ENCODE data around the gene CSRP3. TPM values are rescaled to one million over a fixed set of nuclear protein-coding genes. Genes with fewer than 3 reads are reported as not detected.

Gene CSRP3
- not detected in 2 replicates for total RNA-seq

DNA sequence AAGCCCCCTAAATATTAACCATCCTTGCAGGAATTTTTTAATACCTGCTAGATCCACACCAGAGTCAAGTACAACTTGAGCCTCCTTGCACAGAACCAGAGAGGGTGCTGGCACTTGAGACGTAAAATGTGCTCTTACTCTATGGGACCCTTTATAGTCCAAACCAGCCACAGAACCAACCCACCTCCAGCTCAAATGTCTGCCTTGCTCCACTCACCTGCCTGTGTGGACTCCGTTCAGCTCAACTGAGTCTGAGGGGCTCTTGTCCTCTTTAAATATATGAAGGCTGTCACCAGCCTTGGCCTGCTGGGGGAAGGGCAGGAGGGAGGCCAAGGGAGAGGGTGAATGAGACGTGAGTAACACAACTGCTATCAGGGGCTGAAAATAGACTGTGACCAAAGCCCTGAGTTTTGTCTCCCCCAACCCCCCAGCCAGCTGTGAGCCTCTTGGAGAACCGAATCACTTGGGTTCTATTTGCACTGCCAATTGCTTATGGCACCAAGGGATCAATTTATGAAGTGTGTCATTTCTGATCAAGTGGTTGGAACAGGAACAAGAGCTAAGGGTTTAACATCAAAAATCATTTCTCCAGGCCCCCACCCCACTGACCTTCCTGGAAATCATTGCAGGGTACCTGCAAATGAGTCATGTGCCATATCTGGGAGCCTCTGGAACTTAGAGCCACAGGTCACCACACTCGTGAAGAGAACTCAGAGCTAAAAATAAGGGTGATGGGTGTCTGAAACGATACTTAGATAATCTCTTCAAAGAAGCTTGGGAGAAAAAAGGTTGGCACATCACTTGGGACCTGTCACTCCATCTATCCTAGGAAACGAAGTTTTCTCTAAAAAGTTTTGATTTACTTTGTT is at the start of gene CSRP3:
Gene CSRP3 (minus strand): TSS at position 247 of the 869 bp plus-strand sequence. CDS start 9,535 bp downstream, outside the sequence.

DNA sequence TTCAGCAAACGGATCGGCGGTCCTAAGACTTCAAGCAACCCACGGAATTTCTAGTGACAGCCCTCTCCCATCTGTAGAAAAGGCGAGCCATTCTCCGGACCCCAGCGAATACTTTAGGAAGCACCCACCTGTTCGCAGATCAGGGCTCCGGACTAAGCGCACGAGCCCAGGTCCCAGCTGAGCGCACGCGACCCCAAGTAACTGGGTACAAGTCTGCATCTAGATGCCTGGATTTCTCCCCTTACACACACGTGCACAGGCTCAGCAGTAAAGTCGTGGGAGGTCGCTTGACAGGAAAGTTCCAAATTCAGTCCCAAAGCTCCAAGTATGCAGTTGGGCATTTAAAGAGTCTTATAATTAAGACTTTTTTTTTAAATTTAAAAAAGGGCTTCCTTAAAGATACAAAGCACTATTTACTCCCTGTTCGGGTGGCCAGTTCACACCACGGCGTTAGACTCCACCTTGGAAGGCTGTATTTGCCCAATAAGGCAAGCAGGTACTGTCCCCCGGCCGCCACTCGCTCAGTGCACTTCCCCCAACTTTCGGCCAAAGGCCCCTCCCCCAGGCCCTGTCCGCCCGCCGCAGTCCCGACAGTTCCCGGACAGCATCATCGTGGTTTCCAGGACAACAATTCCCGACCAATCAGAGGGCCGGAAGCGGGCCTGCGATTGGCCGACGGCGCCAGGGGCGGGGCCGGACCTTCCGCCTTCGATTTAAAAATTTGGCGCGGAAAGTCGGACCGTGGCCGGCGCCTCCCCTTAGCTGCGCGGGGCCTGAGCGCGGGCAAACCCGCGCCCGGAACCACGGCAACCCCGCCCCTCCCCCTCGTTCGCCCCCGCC is 38.9 kb upstream of the CSRP3 start, which contains the start of gene E2F8:
Gene E2F8 (minus strand): TSS at position 526 of the 840 bp plus-strand sequence. CDS start 824 bp downstream, outside the sequence.

Other genes with a start within 250 kb of the CSRP3 start
- gene MRGPRX2, start 141.3 kb downstream of the CSRP3 start, total RNA-seq: not detected in 2 replicates
- 47.6 and 49.6 TPM in 2 replicates for gene ZDHHC13, start 84.8 kb downstream of the CSRP3 start, total RNA-seq
- gene E2F8, start 39.0 kb upstream of the CSRP3 start, total RNA-seq: 4.5 and 6.0 TPM in 2 replicates

Data from mammary microvascular endothelial cell (primary cell).